Endothelial cell of umbilical vein (primary cell): ENCODE measurements around the gene SYT17.

Experiments used
- CTCF ChIP-seq, 2 donors: IDR thresholded peaks; 1 replicate in 1 of 2; 2 replicates in 1 of 2; pipeline ENCODE4 v1.5.1; 2011; ENCODE audit warnings: low read length in 2 of 2, mild to moderate bottlenecking in 2 of 2, moderate library complexity in 2 of 2, control low read depth in 1 of 2, inconsistent platforms in 1 of 2, low read depth in 1 of 2; ENCODE audit not compliant: insufficient read depth in 1 of 2; ENCODE audit errors: extremely low read depth in 1 of 2
- EZH2 ChIP-seq: IDR thresholded peaks from 2 replicates; pipeline ENCODE4 v1.6.1; 2012; ENCODE audit warnings: borderline replicate concordance, low read depth, mild to moderate bottlenecking, moderate library complexity, low read length, inconsistent platforms; ENCODE audit not compliant: severe bottlenecking
- FOS ChIP-seq: IDR thresholded peaks from 2 replicates; pipeline ENCODE4 v1.6.1; 2011; ENCODE audit warnings: mild to moderate bottlenecking, low read length, moderate library complexity, borderline replicate concordance; ENCODE audit not compliant: insufficient read depth
- GATA2 ChIP-seq: IDR thresholded peaks from 2 replicates; pipeline ENCODE4 v1.7.0; 2011; ENCODE audit warnings: low read depth, mild to moderate bottlenecking, moderate library complexity, mixed read lengths, low read length; ENCODE audit not compliant: insufficient read length, insufficient read depth
- JUN ChIP-seq: IDR thresholded peaks from 2 replicates; pipeline ENCODE4 v1.6.1; 2011; ENCODE audit warnings: borderline replicate concordance, low read depth; ENCODE audit not compliant: insufficient read length, insufficient read depth
- MAX ChIP-seq: IDR thresholded peaks from 2 replicates; pipeline ENCODE4 v1.6.1; 2011; ENCODE audit not compliant: insufficient read depth, insufficient read length
- MYC ChIP-seq: IDR thresholded peaks from one replicate; pipeline ENCODE4 v1.6.1; 2011; ENCODE audit warnings: mild to moderate bottlenecking, low read depth, low read length
- POLR2A ChIP-seq: IDR thresholded peaks from 2 replicates; pipeline ENCODE4 v1.6.1; 2012; ENCODE audit warnings: low read depth, mild to moderate bottlenecking, control low read depth, low read length
- POLR2AphosphoS5 ChIP-seq: IDR thresholded peaks from 2 replicates; pipeline ENCODE4 v1.6.1; 2012; ENCODE audit warnings: low read depth, mild to moderate bottlenecking, control low read depth, low read length, moderate library complexity; ENCODE audit not compliant: insufficient read depth

GRCh38 chr16:19265380-19265930, 97.4 kb downstream of the SYT17 start:
- TF ChIP-seq CTCF (IDR thresholded peaks at IDR 0.05; ENCODE audit: extremely low read depth in 1 of 2, insufficient read depth in 1 of 2, low read depth in 1 of 2, low read length in 2 of 2) (no peak), POLR2A (no peak), MAX (no peak), POLR2AphosphoS5 (no peak), EZH2 (no peak), JUN (no peak), MYC (no peak), GATA2 (no peak), FOS (no peak)
